Astrocyte (in vitro differentiated cells and primary cell): ENCODE measurements around the gene WDR33. TPM values are rescaled to one million over a fixed set of nuclear protein-coding genes. Genes with fewer than 3 reads are reported as not detected.

Experiments used
- DNase-seq: peaks from one replicate; pipeline ENCODE4 v3.0.0-alpha.2; 2010; ENCODE audit warnings: low read depth
- FAIRE-seq: peaks from 2 replicates; lab custom pipeline; 2011; peaks lifted over from hg19 to GRCh38; lab: Jason Lieb, UNC
- H2AFZ ChIP-seq: 2 replicates; pipeline ENCODE4 v1.6.0; 2012; ENCODE audit warnings: low read depth, low read length, inconsistent platforms
- H3K27ac ChIP-seq: 2 replicates; pipeline ENCODE4 v1.5.1; 2011; ENCODE audit warnings: low read depth, low read length, inconsistent platforms
- H3K27me3 ChIP-seq: 2 replicates; pipeline ENCODE4 v1.6.0; 2011; ENCODE audit warnings: low read length, inconsistent platforms; ENCODE audit not compliant: insufficient read depth
- H3K36me3 ChIP-seq: 2 replicates; pipeline ENCODE4 v1.5.1; 2011; ENCODE audit warnings: low read length, inconsistent platforms; ENCODE audit not compliant: insufficient read depth
- H3K4me1 ChIP-seq: 2 replicates; pipeline ENCODE4 v1.5.1; 2011; ENCODE audit warnings: low read length, inconsistent platforms; ENCODE audit not compliant: insufficient read depth
- H3K4me2 ChIP-seq: 2 replicates; pipeline ENCODE4 v1.6.0; 2012; ENCODE audit warnings: low read length, inconsistent platforms
- H3K4me3 ChIP-seq: 2 replicates; pipeline ENCODE4 v1.5.1; 2011; ENCODE audit warnings: low read depth, mild to moderate bottlenecking, low read length, inconsistent platforms; ENCODE audit not compliant: insufficient read depth
- H3K79me2 ChIP-seq: 2 replicates; pipeline ENCODE4 v1.6.0; 2012; ENCODE audit warnings: mild to moderate bottlenecking, low read length, inconsistent platforms; ENCODE audit not compliant: insufficient read depth
- H3K9ac ChIP-seq: 2 replicates; pipeline ENCODE4 v1.6.0; 2012; ENCODE audit warnings: mild to moderate bottlenecking, low read length, inconsistent platforms
- H3K9me3 ChIP-seq: 2 replicates; pipeline ENCODE4 v1.5.1; 2012; ENCODE audit warnings: low read depth, mild to moderate bottlenecking, low read length, inconsistent platforms; ENCODE audit not compliant: insufficient read depth
- H4K20me1 ChIP-seq: 2 replicates; pipeline ENCODE4 v1.6.0; 2012; ENCODE audit warnings: low read length, inconsistent platforms; ENCODE audit not compliant: insufficient read depth
- H3K27ac Mint-ChIP-seq: one replicate; pipeline ENCODE4 v1.8.0; 2021; ENCODE audit warnings: mild to moderate bottlenecking, mixed read lengths; ENCODE audit not compliant: unreplicated experiment
- H3K27me3 Mint-ChIP-seq: one replicate; pipeline ENCODE4 v1.8.0; 2021; ENCODE audit warnings: low read depth, mixed read lengths; ENCODE audit not compliant: unreplicated experiment
- H3K36me3 Mint-ChIP-seq: one replicate; pipeline ENCODE4 v1.8.0; 2021; ENCODE audit warnings: low read depth, mixed read lengths; ENCODE audit not compliant: unreplicated experiment
- H3K4me1 Mint-ChIP-seq: one replicate; pipeline ENCODE4 v1.8.0; 2021; ENCODE audit warnings: low read depth, mixed read lengths; ENCODE audit not compliant: unreplicated experiment
- H3K4me3 Mint-ChIP-seq: one replicate; pipeline ENCODE4 v1.8.0; 2021; ENCODE audit warnings: mild to moderate bottlenecking, moderate library complexity, mixed read lengths; ENCODE audit not compliant: unreplicated experiment
- H3K9me3 Mint-ChIP-seq: one replicate; pipeline ENCODE4 v1.8.0; 2021; ENCODE audit warnings: mild to moderate bottlenecking, mixed read lengths; ENCODE audit not compliant: unreplicated experiment
- CTCF ChIP-seq: IDR thresholded peaks from 2 replicates; pipeline ENCODE4 v1.5.1; 2011; ENCODE audit warnings: low read depth, mild to moderate bottlenecking, inconsistent platforms, low read length, moderate library complexity; ENCODE audit not compliant: insufficient read depth
- EZH2 ChIP-seq: IDR thresholded peaks from 2 replicates; pipeline ENCODE4 v1.6.1; 2012; ENCODE audit warnings: mild to moderate bottlenecking, low read length, inconsistent platforms; ENCODE audit not compliant: insufficient read depth
- total RNA-seq: library from RNA; stranded (reverse); gene quantifications from 2 replicates; pipeline ENCODE4 v1.2.1, GENCODE V29; 2021

WDR33 gene
- total RNA-seq, 1 donor from 2014 or later = 40.9 TPM

DNA sequence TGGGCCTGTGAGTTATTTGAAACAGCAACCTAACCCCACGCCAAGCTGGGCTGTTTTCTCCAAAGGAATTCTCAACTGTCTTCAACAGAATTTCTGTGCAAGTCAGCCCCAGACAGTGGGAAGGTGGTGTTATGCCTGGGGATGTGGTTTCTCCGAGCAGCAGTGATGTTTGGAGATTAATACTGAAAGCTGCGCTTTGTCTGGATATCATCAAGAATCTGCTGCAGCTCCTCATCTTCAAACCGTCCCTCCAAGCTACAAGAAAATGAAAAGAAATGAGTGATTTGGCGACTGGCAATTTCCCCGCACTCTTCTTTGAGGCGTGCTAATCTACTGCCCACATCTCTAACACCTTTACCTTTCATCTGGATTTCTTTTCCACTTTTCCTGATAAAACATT, 37.0 kb upstream of the WDR33 start:
- Histone ChIP-seq H3K27ac (no peak overlapping the region), H4K20me1 (peaks cover 30% of the 10 kb centered on the region), H3K4me2 (no peak overlapping the region), H3K27me3 (no peaks in the 10 kb centered on the region), H3K79me2 (peaks cover 30% of the 10 kb centered on the region), H2AFZ (no peak overlapping the region), H3K9me3 (no peaks in the 10 kb centered on the region), H3K9ac (no peak overlapping the region), H3K4me3 (no peak overlapping the region), H3K36me3 (peaks cover 31% of the 10 kb centered on the region), H3K4me1 (no peaks in the 10 kb centered on the region)
- Mint-ChIP-seq H3K4me1 (peaks cover 2% of the 10 kb centered on the region), H3K27me3 (no peaks in the 10 kb centered on the region), H3K9me3 (no peaks in the 10 kb centered on the region), H3K27ac (no peak overlapping the region), H3K36me3 (peaks cover 19% of the 10 kb centered on the region), H3K4me3 (no peak overlapping the region)
- FAIRE-seq (no peak), DNase-seq (no peak)
- TF ChIP-seq EZH2 = no peak
- no peak for TF ChIP-seq CTCF

DNA sequence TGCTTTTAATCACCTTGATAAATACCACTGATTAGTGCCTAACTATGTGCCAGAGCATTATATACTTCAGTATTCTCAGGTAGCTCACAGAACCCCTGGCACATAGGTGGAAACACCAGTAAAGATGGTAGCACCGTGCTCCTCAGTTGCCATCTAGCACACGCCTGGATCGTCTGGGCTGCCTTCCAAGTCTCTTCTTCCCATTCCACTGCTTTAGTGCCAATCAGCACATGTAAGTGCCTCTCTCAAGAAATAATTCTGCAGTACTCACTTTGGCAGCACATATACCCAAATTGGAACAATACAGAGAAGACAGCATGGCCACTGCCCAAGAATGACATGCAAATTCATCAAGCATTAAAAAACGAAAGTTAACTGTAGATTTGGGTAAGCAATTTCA, 34.0 kb upstream of the WDR33 start:
- Mint-ChIP-seq H3K4me3 (no peak overlapping the region), H3K4me1 (no peaks in the 10 kb centered on the region), H3K27ac (no peak overlapping the region), H3K9me3 (peaks cover 3% of the 10 kb centered on the region), H3K27me3 (no peaks in the 10 kb centered on the region), H3K36me3 (peaks cover 15% of the 10 kb centered on the region)
- no peak overlapping the region for H3K4me2 ChIP-seq
- H3K79me2 ChIP-seq = peaks cover 6% of the 10 kb centered on the region
- no peak overlapping the region for H3K27ac ChIP-seq
- no peaks in the 10 kb centered on the region for H3K4me1 ChIP-seq
- no peak overlapping the region for H3K4me3 ChIP-seq
- H2AFZ ChIP-seq = no peak overlapping the region
- no peak overlapping the region for H3K9ac ChIP-seq
- peaks cover 23% of the 10 kb centered on the region for H3K36me3 ChIP-seq
- no peak for DNase-seq
- no peak for FAIRE-seq
- no peaks in the 10 kb centered on the region for H3K27me3 ChIP-seq
- H4K20me1 ChIP-seq = peaks cover 16% of the 10 kb centered on the region
- TF ChIP-seq EZH2 = no peak
- no peak for TF ChIP-seq CTCF
- no peaks in the 10 kb centered on the region for H3K9me3 ChIP-seq

DNA sequence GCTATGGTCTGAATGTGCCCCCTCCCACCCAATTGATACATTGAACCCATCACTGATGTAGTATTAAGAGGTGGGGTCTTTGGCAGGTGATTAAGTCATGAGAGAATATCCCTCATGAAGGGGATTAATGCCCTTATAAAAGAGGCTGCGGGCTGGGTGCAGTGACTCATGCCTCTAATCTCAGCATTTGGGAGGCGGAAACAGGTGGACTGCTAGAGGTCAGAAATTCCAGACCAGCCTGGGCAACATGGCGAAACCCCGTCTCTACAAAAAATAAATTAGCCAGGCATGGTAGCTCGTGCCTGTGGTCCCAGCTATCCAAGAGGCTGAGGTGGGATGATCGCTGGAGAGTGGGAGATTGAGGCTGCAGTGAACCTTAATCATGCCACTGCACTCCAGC, 32.7 kb upstream of the WDR33 start:
- H3K27ac Mint-ChIP-seq = no peak overlapping the region
- Histone ChIP-seq H3K9me3 (no peaks in the 10 kb centered on the region), H2AFZ (no peak overlapping the region), H3K27me3 (no peaks in the 10 kb centered on the region), H3K27ac (no peak overlapping the region), H3K9ac (no peak overlapping the region), H4K20me1 (peaks cover 8% of the 10 kb centered on the region), H3K36me3 (peaks cover 18% of the 10 kb centered on the region), H3K4me1 (no peaks in the 10 kb centered on the region), H3K4me2 (no peak overlapping the region), H3K4me3 (no peak overlapping the region), H3K79me2 (no peaks in the 10 kb centered on the region)
- FAIRE-seq (no peak), DNase-seq (no peak)
- peaks cover 3% of the 10 kb centered on the region for H3K9me3 Mint-ChIP-seq
- H3K36me3 Mint-ChIP-seq = peaks cover 15% of the 10 kb centered on the region
- H3K4me3 Mint-ChIP-seq = no peak overlapping the region
- no peaks in the 10 kb centered on the region for H3K27me3 Mint-ChIP-seq
- TF ChIP-seq CTCF (no peak), EZH2 (no peak)
- no peaks in the 10 kb centered on the region for H3K4me1 Mint-ChIP-seq
